Measurements from ENCODE around the gene TRNAU1AP. TPM values are rescaled to one million over a fixed set of nuclear protein-coding genes. Genes with fewer than 3 reads are reported as not detected.
"Not testable (repeated sequence)": the region's sequence is repeated elsewhere in the genome, so short reads cannot be mapped to it uniquely, and the experiment has no call there.

TRNAU1AP gene
- total and polyA plus RNA-seq, 7 experiments from 2014 or later = 26.5 to 52.5 (median 30.9) TPM

- CTCF ChIA-PET = no interaction called here
- peak in 2 of 9 donors; percentile 11 to 49 for DNase-seq
Measured at GRCh38 chr1:28592321-28593071, 39.6 kb downstream of the TRNAU1AP start.

GRCh38 chr1:28593988-28594356 lies 41.1 kb downstream of the TRNAU1AP start:
- H3K4me1 ChIP-seq (ENCODE audit: control insufficient read depth in 2 of 2, insufficient read depth in 2 of 2, low read length in 2 of 2); H3K27ac Mint-ChIP-seq; intact Hi-C loops (cut with micrococcal nuclease); H3K27me3 ChIP-seq (ENCODE audit: control insufficient read depth in 2 of 2, insufficient read depth in 2 of 2, low read length in 2 of 2); H3K36me3 ChIP-seq (ENCODE audit: control insufficient read depth in 2 of 3, insufficient read depth in 3 of 3, low read length in 3 of 3); ATAC-seq; DNase-seq; H3K27me3 Mint-ChIP-seq; H3K9me3 Mint-ChIP-seq; CTCF ChIA-PET; H3K4me3 ChIP-seq (ENCODE audit: low read length); H3K36me3 Mint-ChIP-seq; H3K9me3 ChIP-seq (ENCODE audit: control insufficient read depth in 2 of 3, low read length in 3 of 3); H3K27ac ChIP-seq (ENCODE audit: low read depth, low read length): not testable (repeated sequence)
- peaks cover 0 to 14% (median 4%) of the 10 kb centered on the region in 7 donors for H3K4me1 Mint-ChIP-seq
- POLR2A ChIA-PET = interaction anchor here (0.6 kb wide), 1 partner anchor 1673 kb away, joined by 4 read pairs; no protein-coding TSS in a partner anchor
- H3K4me3 Mint-ChIP-seq = peak overlapping the region in 1 of 10 donors; percentile 16

More at GRCh38 chr1:28592321-28593071, 39.6 kb downstream of the TRNAU1AP start:
- no peak overlapping the region for H3K27ac Mint-ChIP-seq
- H3K4me1 ChIP-seq (ENCODE audit: control insufficient read depth in 2 of 2, insufficient read depth in 2 of 2, low read length in 2 of 2) = no peaks in the 10 kb centered on the region
- peaks cover 0 to 11% (median 4%) of the 10 kb centered on the region in 7 donors for H3K4me1 Mint-ChIP-seq
- no peak overlapping the region for H3K4me3 ChIP-seq (ENCODE audit: low read length)
- H3K36me3 Mint-ChIP-seq = peaks cover 0 to 4% (median 0%) of the 10 kb centered on the region in 5 donors
- peaks cover 0 to 8% (median 5%) of the 10 kb centered on the region in 5 donors for H3K27me3 Mint-ChIP-seq
- H3K9me3 ChIP-seq (ENCODE audit: control insufficient read depth in 2 of 3, low read length in 3 of 3) = no peaks in the 10 kb centered on the region
- H3K9me3 Mint-ChIP-seq = no peaks in the 10 kb centered on the region
- ATAC-seq = peak; percentile 71
- POLR2A ChIA-PET = interaction anchor here (1.4 to 3.3 kb wide), 2 partner anchors 11 to 82 kb away, joined by 4 to 16 read pairs; no protein-coding TSS in a partner anchor
- H3K4me3 Mint-ChIP-seq = peak overlapping the region; percentile 73 to 88 (median 81)
- peak overlapping the region; percentile 14 for H3K27ac ChIP-seq (ENCODE audit: low read depth, low read length)
- intact Hi-C loops (cut with micrococcal nuclease) = no loop called here
- H3K36me3 ChIP-seq (ENCODE audit: control insufficient read depth in 2 of 3, insufficient read depth in 3 of 3, low read length in 3 of 3) = no peaks in the 10 kb centered on the region
- H3K27me3 ChIP-seq (ENCODE audit: control insufficient read depth in 2 of 2, insufficient read depth in 2 of 2, low read length in 2 of 2) = no peaks in the 10 kb centered on the region

GRCh38 chr1:28594686-28595411 lies 42.0 kb downstream of the TRNAU1AP start:
- H3K36me3 Mint-ChIP-seq; ATAC-seq; H3K27me3 ChIP-seq (ENCODE audit: control insufficient read depth in 2 of 2, insufficient read depth in 2 of 2, low read length in 2 of 2); H3K27ac Mint-ChIP-seq; H3K27ac ChIP-seq (ENCODE audit: low read depth, low read length); H3K4me3 ChIP-seq (ENCODE audit: low read length); intact Hi-C loops (cut with micrococcal nuclease); H3K27me3 Mint-ChIP-seq; H3K4me1 ChIP-seq (ENCODE audit: control insufficient read depth in 2 of 2, insufficient read depth in 2 of 2, low read length in 2 of 2); CTCF ChIA-PET; H3K9me3 ChIP-seq (ENCODE audit: control insufficient read depth in 2 of 3, low read length in 3 of 3); H3K4me3 Mint-ChIP-seq; H3K36me3 ChIP-seq (ENCODE audit: control insufficient read depth in 2 of 3, insufficient read depth in 3 of 3, low read length in 3 of 3); DNase-seq; H3K9me3 Mint-ChIP-seq: not testable (repeated sequence)
- H3K4me1 Mint-ChIP-seq = peaks cover 0 to 20% (median 4%) of the 10 kb centered on the region in 7 donors
- POLR2A ChIA-PET = interaction anchor here (0.6 kb wide), 1 partner anchor 1674 kb away, joined by 4 read pairs; no protein-coding TSS in a partner anchor

- H3K4me3 Mint-ChIP-seq = peak overlapping the region in 1 of 10 donors; percentile 6
- intact Hi-C loops (cut with micrococcal nuclease) = no loop called here
- Histone ChIP-seq H3K4me3 (ENCODE audit: low read length) (no peak overlapping the region), H3K27ac (ENCODE audit: low read depth, low read length) (no peak overlapping the region), H3K36me3 (ENCODE audit: control insufficient read depth in 2 of 3, insufficient read depth in 3 of 3, low read length in 3 of 3) (no peaks in the 10 kb centered on the region), H3K27me3 (ENCODE audit: control insufficient read depth in 2 of 2, insufficient read depth in 2 of 2, low read length in 2 of 2) (no peaks in the 10 kb centered on the region), H3K4me1 (ENCODE audit: control insufficient read depth in 2 of 2, insufficient read depth in 2 of 2, low read length in 2 of 2) (no peaks in the 10 kb centered on the region), H3K9me3 (ENCODE audit: control insufficient read depth in 2 of 3, low read length in 3 of 3) (no peaks in the 10 kb centered on the region)
- H3K9me3 Mint-ChIP-seq = no peaks in the 10 kb centered on the region
- H3K4me1 Mint-ChIP-seq = peaks cover 0 to 25% (median 4%) of the 10 kb centered on the region in 7 donors
- H3K36me3 Mint-ChIP-seq = peaks cover 0 to 9% (median 4%) of the 10 kb centered on the region in 5 donors
- no peak for DNase-seq
- no peak overlapping the region for H3K27ac Mint-ChIP-seq
- CTCF ChIA-PET = interaction anchor here (0.6 kb wide), 1 partner anchor 373 kb away, joined by 4 read pairs; no protein-coding TSS in a partner anchor
- peaks cover 0 to 8% (median 5%) of the 10 kb centered on the region in 5 donors for H3K27me3 Mint-ChIP-seq
- POLR2A ChIA-PET = interaction anchor here (2.2 kb wide), 1 partner anchor 14 kb away, joined by 8 read pairs; no protein-coding TSS in a partner anchor
- no peak for ATAC-seq
Measured at GRCh38 chr1:28595412-28596191, 42.7 kb downstream of the TRNAU1AP start.

GRCh38 chr1:28596276-28596675 lies 43.4 kb downstream of the TRNAU1AP start:
- DNase-seq; H3K9me3 ChIP-seq (ENCODE audit: control insufficient read depth in 2 of 3, low read length in 3 of 3); ATAC-seq; H3K9me3 Mint-ChIP-seq; H3K36me3 ChIP-seq (ENCODE audit: control insufficient read depth in 2 of 3, insufficient read depth in 3 of 3, low read length in 3 of 3); H3K4me3 ChIP-seq (ENCODE audit: low read length); H3K27me3 Mint-ChIP-seq; H3K27me3 ChIP-seq (ENCODE audit: control insufficient read depth in 2 of 2, insufficient read depth in 2 of 2, low read length in 2 of 2); H3K27ac Mint-ChIP-seq; H3K36me3 Mint-ChIP-seq; H3K4me3 Mint-ChIP-seq; intact Hi-C loops (cut with micrococcal nuclease); H3K27ac ChIP-seq (ENCODE audit: low read depth, low read length); H3K4me1 ChIP-seq (ENCODE audit: control insufficient read depth in 2 of 2, insufficient read depth in 2 of 2, low read length in 2 of 2): not testable (repeated sequence)
- peaks cover 0 to 25% (median 4%) of the 10 kb centered on the region in 7 donors for H3K4me1 Mint-ChIP-seq
- ChIA-PET POLR2A (interaction anchor here (0.6 to 2.2 kb wide), 2 partner anchors 14 to 39 kb away, joined by 3 to 8 read pairs; no protein-coding TSS in a partner anchor), CTCF (interaction anchor here (0.6 kb wide), 1 partner anchor 374 kb away, joined by 4 read pairs; no protein-coding TSS in a partner anchor)

GRCh38 chr1:28601696-28602095 lies 48.8 kb downstream of the TRNAU1AP start:
- POLR2A ChIA-PET = interaction anchor here (0.9 kb wide), 2 partner anchors 21 to 25 kb away, joined by 3 to 5 read pairs; no protein-coding TSS in a partner anchor
- CTCF ChIA-PET = no interaction called here
- H3K4me3 Mint-ChIP-seq = no peak overlapping the region
- peaks cover 7 to 47% (median 16%) of the 10 kb centered on the region in 3 experiments for H3K36me3 ChIP-seq (ENCODE audit: control insufficient read depth in 2 of 3, insufficient read depth in 3 of 3, low read length in 3 of 3)
- peaks cover 0 to 23% (median 0%) of the 10 kb centered on the region in 7 donors for H3K4me1 Mint-ChIP-seq
- intact Hi-C loops (cut with micrococcal nuclease) = loop anchor here (2.0 kb wide), 3 partner anchors 83 to 243 kb away; no protein-coding TSS in a partner anchor
- DNase-seq (no peak), ATAC-seq (no peak)
- H3K27me3 Mint-ChIP-seq = no peaks in the 10 kb centered on the region
- H3K27me3 ChIP-seq (ENCODE audit: control insufficient read depth in 2 of 2, insufficient read depth in 2 of 2, low read length in 2 of 2) = no peaks in the 10 kb centered on the region
- no peak overlapping the region for H3K4me3 ChIP-seq (ENCODE audit: low read length)
- H3K27ac ChIP-seq (ENCODE audit: low read depth, low read length) = no peak overlapping the region
- H3K9me3 Mint-ChIP-seq = no peaks in the 10 kb centered on the region
- peaks cover 0 to 29% (median 13%) of the 10 kb centered on the region in 5 donors for H3K36me3 Mint-ChIP-seq
- no peaks in the 10 kb centered on the region for H3K4me1 ChIP-seq (ENCODE audit: control insufficient read depth in 2 of 2, insufficient read depth in 2 of 2, low read length in 2 of 2)
- H3K27ac Mint-ChIP-seq = peak overlapping the region in 2 of 9 donors; percentile 18 to 36
- no peaks in the 10 kb centered on the region for H3K9me3 ChIP-seq (ENCODE audit: control insufficient read depth in 2 of 3, low read length in 3 of 3)
